HEK293 (cell line): ENCODE data around the gene TMED6.

Source experiments
- ZEB2 ChIP-seq: fragments of 450-650 bp; formaldehyde crosslinking; IDR thresholded peaks from 2 replicates; pipeline ENCODE4 v1.5.1; 2016; ENCODE audit warnings: missing biosample characterization, missing genetic modification characterization
- TF ChIP-seq, protein P1 (sequence below): fragments of 450-650 bp; formaldehyde crosslinking; IDR thresholded peaks from 2 replicates; pipeline ENCODE4 v1.5.1; 2016; ENCODE audit warnings: missing biosample characterization, missing genetic modification characterization
- TF ChIP-seq, protein P2 (sequence below): fragments of 450-650 bp; formaldehyde crosslinking; IDR thresholded peaks from 2 replicates; pipeline ENCODE4 v1.5.1; 2016; ENCODE audit warnings: missing biosample characterization, missing genetic modification characterization

DNA sequence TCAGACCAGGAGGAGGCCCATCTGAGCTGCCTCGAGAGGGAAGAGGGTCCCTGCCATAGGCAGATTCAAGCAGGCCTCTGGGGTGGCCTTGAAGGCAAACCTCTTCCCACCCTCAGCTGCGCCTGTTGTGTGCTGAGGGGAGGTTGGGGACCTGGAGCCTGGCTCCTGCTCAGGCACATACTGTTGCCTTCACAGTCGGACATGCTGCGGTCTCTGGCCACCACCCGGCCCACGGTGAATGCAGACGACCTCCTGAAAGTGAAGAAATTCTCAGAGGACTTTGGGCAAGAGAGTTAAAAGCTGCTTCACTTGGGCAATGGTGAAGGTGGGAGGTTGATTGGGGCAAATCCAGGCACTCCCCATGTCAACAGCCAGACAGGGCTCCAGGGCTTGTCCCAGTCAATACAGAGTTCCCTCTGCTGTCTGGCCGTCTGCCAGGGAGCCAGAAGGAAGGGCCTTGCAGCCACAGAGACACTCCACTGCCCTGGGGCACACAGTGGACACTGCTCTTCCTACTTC, 27.5 kb downstream of the TMED6 start:
- TF ChIP-seq, protein P1, sequence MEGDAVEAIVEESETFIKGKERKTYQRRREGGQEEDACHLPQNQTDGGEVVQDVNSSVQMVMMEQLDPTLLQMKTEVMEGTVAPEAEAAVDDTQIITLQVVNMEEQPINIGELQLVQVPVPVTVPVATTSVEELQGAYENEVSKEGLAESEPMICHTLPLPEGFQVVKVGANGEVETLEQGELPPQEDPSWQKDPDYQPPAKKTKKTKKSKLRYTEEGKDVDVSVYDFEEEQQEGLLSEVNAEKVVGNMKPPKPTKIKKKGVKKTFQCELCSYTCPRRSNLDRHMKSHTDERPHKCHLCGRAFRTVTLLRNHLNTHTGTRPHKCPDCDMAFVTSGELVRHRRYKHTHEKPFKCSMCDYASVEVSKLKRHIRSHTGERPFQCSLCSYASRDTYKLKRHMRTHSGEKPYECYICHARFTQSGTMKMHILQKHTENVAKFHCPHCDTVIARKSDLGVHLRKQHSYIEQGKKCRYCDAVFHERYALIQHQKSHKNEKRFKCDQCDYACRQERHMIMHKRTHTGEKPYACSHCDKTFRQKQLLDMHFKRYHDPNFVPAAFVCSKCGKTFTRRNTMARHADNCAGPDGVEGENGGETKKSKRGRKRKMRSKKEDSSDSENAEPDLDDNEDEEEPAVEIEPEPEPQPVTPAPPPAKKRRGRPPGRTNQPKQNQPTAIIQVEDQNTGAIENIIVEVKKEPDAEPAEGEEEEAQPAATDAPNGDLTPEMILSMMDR (tag by site-specific recombination), result no peak
- TF ChIP-seq, protein P2, sequence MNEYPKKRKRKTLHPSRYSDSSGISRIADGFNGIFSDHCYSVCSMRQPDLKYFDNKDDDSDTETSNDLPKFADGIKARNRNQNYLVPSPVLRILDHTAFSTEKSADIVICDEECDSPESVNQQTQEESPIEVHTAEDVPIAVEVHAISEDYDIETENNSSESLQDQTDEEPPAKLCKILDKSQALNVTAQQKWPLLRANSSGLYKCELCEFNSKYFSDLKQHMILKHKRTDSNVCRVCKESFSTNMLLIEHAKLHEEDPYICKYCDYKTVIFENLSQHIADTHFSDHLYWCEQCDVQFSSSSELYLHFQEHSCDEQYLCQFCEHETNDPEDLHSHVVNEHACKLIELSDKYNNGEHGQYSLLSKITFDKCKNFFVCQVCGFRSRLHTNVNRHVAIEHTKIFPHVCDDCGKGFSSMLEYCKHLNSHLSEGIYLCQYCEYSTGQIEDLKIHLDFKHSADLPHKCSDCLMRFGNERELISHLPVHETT (tag by site-specific recombination), result no peak
- no peak for TF ChIP-seq ZEB2 (tag by site-specific recombination)
